UCSD-AML1 (cell line): ENCODE data around the gene RPA3.

Source experiments
- DNase-seq: peaks from one replicate; lab custom pipeline; 2025; ENCODE audit not compliant: unreplicated experiment; lab: John Stamatoyannopoulos, UW

The RPA3 gene

DNA sequence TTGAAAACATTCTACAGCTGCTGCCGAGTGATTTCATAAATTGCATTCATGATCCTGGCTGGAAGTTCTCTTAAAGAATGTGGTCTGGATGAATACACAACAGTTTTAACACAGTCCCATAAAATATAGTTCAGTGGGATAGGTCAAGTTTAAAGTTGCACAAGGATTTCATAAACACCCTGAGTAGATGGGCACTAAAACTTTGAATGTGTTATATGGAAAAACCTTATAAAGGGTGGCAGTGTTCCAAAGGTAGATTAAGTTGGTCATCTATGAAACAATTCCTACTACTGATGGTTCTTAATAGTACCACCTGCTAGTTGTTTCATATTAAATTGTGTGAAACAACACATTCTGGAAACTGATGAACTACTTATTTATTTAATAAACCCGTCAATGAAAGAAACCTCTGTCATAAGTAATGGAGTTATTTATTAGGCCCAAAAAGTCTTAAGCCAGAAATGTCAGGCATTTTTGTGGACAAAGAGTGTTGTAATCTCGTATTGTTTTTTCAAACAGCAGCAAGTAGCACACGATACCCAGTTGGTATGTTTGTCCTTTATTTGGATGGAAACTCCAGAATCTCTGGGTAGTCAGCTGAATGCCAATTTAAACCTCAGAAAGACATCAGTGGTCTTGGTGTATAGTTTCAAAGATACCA lies 14.3 kb upstream of the RPA3 start:
- no peak for DNase-seq

DNA sequence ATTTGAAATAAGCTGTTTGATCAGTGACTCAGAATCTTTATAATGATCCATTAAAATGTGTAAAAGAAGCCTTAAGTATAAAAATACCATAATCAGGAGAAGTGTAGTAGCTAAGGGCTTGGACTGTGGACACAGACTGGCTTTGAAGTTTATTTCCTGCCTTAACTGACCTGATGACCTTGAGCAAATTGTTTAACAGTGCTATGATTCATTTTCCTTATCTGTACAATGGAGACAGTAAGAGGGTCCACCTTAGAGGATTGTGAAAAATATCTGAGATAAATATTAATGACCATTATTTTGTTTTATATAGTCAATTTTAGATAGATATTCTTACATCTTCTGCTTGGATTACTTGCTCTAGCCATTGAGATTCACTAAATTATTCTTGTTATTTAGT lies 13.3 kb upstream of the RPA3 start:
- DNase-seq: no peak

DNA sequence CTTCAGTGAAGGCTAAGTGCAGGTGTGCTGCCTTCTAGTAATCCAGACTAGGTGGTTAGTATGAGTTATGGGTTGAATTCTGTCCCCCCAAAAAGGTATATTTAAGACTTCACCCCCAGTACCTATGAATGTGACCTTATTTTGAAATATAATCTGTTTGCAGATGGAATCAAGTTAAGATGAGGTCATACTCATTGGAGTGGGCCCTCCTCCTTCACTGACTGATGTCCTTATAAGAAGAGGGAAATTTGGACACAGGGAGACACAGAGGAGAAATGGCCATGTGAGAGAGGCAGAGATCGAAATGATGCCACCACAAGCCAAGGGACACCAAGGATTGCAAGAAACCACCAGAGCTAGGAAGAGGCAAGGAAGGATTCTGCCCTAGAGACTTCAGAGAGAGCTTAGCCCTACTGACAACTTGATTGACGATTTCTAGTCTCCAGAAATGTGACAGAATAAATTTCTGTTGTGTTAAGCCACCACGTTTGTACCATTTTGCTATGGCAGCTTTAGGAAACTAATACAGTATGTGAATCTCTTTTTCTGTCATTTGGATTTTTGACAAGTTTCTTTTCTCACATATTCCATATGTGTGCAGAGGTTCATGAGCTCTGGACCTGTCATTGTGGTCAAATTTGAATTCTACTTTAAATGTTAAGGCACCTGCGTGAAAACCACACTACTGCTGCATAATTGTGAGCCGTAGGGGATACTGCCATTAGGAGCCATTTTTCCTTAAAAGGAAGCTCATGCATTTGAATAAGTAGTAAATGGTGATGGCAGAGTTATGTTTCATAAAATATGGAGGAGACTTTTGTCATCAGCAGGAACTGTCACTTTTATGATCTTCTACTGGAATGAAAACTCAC lies 2.6 kb upstream of the RPA3 start:
- no peak for DNase-seq

DNA sequence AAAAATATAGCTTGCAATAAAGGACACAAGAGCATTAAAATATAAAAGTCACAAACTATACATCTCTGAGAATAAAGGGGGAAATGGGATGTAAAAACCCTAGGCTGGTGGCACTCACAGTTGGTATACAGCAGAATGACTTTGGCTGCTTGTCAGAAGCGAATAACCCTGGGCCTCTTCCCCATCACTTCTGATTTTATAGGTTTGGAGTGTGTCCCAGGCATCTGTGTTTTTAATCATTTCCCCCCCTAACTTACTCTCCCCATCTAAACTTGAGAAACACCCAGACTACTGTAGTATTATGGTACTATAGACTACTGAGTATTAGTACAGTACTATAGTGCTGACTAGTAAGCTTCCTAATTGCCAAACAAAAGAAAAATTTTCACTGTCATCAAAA lies 1.8 kb upstream of the RPA3 start:
- DNase-seq: no peak

DNA sequence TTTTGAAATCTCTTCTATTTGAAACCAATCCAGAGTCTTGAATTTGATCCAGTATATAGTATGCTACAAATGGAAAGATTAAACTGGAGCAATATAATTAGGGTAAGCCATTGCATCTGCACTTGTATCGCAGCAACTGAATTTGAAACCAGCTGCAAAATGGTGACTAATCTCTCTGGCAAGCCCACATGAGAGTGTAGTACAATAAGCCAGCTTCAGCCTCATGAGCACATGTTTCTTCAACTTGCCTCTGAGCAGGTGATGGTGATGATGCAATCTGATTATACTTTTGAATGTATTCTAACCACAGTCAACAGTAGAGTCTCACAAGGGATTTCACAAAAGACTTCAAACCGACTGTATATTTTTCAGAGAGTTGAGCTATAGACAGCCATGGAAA lies 829 bp upstream of the RPA3 start:
- no peak for DNase-seq

DNA sequence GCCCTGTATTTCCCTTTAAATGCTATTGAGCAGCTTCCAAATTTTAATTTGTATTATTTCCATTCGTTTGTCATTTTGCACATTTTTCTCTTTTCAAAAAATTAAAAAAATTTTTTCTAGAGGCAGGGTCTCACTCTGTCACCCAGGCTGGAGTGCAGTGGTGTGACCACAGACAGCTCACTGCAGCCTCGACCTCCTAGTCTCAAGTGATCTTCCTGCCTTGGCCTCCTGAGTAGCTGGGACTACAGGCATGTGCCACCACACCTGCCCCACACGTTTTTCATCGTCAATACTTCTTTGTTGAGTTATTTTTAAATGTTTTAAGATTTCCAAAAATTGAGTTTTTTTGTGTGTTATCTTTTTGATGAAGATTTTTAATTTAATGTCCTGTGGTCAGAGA lies 4.7 kb downstream of the RPA3 start:
- DNase-seq: no peak

DNA sequence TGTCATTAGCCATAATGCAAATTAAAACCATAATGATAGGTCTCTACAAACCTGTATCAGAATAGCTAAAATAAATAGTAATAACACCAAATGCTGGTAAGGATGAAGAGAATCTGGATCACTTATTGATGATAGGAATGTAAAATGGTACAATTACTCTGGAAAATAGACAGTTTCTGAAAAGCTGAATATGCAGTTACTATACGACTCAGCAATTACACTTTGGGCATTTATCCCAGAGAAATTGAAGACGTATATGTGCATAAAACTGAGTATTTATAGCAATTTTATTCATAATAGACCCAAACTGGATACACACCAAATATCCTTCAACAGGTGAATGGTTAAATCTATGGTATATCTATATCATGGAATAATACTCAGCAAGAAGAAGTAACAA lies 7.9 kb downstream of the RPA3 start:
- DNase-seq: no peak

DNA sequence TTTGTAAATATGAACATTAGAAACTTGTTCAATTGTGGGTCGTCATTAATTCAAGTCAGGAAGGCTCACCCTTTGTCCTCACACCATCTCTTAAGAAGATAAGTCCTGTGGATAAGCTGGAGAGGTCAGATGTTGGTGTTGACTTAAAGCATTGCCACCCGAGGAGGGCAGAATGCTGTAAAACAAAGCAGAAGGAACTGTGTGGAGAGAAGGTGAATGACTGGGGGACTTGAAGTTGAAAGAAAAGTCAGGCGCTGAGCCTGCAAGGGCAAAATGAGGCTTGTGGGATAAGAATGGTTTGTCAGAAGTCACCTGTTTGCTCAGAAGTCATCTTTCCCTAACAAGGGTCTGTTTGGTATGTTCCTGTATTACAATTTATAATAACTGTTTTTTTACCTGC lies 9.1 kb downstream of the RPA3 start:
- DNase-seq: no peak

DNA sequence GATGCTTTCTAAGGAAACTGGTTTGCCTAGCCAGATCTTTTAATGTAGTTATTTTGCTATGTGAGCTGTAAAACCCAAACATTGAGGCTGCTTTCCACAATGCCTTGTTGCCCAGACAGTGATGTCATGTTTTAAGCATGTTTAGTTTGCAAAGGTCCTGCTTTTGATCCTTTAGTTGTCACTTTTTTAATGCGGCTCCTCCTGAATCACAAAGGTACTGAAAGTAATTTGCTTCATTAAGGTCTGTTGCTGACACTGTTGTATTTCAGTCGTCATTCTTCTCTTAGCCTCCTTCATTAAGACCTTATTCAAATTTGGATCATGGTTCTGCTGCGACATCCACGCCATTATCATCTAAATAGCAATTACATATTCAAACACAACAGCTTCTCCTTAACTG lies 10.6 kb downstream of the RPA3 start:
- DNase-seq: no peak

DNA sequence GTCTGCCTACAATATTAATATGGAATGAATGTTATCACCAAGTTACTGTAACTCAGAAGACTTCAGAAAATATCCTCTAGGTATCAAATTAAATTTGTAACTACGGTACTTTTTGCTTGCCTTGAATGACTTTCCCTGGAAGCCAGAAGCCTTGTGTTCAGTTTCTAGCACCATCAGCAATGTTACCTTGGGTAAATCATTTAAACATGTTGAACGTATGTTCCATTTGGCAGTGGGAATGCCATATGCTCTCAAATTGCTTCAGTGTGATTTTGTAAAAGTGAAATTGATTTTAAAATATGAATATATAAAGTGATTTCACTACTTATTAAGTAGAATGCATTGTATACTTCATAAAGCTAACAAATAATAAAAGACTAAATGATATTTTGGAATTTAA lies 11.2 kb downstream of the RPA3 start:
- no peak for DNase-seq

DNA sequence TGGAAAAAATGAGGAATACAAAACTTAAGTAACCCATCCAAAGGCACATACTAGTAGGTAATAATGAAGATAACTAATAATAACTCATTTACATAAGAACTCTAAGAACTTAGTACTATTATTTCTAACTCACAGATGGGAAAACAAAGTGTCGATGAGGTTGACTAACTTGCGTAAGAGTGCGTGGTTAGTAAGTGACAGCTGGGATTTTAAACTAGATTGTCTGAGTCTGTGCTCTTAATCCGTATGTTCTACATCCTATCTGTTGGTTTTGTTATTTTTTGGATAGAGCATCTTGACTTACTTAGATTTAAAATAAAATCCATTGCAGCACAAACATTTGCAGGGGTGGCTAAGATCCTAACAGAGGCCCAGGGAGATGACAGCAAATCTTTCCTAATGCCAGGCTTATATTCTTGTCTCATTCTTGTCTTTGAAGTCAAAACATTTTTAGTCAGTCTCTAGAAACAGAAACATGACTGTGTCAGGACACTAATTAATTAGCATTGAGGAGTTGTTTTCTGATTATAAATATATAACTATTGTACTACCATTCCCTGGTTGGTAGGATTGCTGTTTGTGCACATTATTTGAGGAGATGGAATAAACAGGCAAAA lies 11.7 kb downstream of the RPA3 start:
- no peak for DNase-seq

DNA sequence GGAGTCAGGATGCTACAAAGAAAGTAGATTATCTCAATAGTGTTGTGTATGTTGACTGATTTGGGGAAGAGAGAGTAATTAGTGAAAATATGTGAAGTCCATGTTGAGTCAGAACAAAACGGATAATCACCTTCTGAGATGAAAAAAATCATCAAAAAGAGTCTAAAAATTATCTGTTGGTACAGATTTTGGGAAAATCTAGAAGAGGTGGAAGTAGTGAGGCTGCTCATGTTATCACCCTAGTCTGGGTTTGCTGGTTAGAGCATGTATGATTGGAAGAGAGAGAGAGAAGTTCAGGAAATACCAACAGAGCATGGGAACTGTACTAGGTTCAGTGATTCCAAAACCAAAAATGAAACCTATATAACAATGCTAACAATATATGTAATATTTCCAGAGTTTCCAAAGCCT lies 12.3 kb downstream of the RPA3 start:
- no peak for DNase-seq

DNA sequence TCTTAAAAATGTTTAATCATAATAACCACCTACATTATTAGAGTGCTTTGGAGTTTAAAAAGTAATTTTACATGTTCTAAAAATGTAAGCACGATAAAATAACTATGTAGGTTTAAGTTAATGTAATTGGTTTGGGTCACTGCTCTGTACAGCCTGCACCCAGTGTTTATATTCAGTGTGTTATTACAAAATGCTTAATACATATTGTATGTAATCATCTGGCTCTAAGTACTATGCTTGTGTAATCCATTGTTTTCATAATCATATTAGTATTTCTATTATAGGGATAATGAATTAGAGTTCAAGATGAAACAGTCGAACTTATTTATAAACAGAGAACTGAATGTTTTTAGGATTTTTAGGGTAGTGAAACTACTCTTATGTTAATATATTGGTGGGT lies 13.1 kb downstream of the RPA3 start:
- no peak for DNase-seq

DNA sequence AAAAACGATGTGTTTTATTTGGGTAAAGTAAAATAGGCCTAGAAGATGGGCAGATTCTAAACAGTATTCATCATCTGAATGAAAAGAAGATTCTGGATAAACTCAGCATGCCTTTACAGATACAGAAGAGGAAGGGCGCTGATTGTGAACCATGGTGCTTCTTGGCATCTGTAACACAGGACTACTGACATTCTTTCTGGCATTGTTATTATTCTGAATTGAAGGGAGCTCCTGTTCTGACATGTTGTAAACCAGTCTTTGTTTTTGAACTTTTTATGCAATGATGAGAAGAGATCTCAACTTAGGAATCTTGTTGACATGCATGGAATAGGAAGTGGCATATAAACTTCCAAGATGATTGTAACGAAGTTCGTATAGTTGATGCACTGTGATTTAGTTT lies 13.5 kb downstream of the RPA3 start:
- DNase-seq: no peak

DNA sequence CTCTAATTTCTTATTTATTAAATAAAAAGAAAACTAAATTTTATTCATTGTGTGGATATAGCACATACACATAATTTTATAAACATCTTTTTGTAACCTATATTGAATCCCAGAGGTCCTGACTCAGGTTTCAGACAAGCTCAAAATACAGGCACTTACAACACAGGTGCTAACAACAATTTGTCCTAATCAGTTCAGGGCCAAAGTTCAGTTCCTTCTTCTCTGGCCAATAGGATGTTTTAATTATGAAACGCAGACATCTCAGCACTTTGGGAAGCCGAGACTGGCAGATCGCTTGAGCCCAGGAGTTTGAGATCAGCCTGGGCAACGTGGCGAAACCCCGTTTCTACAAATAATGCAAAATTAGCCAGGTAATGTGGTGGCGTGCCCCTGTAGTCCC lies 15.0 kb downstream of the RPA3 start:
- no peak for DNase-seq

DNA sequence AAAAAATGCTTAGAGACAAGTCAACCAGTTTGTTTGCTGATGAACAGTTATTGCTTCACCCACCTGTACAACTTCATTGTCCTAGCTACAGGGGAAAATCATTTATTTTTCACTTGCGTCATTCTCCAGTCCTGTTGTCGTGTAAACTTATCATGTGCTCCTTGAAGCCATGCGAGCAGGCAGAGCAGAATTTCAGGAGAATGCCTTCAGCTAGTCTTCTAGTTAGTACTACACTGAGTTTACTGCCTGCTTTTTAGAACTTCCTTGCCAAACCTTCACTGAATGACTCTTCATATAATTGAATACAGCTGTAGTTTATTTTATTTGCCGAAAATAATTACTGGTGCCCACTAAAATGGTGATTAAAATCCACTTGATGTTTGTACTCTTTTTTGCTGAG lies 15.6 kb downstream of the RPA3 start:
- DNase-seq: no peak

DNA sequence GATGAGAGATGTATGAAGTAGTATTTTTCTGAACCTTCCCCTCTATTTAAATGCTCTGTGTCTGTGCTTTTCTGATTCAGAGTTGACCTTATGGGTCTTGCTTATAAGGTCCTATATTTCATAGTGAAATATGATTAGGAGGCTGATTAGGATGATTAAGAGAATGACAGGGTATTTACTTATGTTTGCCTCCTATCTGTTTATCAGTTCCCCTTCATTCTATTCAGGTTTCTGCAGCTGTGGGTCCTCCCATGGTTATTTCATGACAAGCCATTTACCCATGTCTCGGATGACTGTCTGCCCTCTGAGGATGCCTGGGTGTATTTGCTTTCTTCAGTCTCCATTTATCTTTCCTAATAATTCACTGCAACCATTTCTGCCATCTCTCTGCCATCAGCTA lies 16.9 kb downstream of the RPA3 start:
- DNase-seq: no peak

DNA sequence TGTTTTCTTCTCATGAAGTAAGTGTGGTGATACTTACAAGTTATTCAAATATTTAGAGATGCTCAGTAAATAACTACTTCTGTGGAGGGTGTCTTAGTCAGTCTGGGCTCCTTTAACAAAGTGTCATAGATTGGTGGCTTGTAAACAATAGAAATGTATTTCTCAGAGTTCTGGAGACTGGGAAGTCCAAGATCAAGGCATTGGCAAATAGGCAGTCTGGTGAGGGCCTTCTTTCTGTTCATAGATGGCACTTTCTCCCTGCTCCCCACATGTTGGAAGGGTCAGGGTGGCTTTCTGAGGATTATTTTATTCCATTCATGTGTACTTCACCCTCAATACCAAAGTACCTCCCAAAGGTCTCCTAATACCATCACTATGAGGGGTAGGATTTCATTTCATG lies 18.4 kb downstream of the RPA3 start:
- no peak for DNase-seq

DNA sequence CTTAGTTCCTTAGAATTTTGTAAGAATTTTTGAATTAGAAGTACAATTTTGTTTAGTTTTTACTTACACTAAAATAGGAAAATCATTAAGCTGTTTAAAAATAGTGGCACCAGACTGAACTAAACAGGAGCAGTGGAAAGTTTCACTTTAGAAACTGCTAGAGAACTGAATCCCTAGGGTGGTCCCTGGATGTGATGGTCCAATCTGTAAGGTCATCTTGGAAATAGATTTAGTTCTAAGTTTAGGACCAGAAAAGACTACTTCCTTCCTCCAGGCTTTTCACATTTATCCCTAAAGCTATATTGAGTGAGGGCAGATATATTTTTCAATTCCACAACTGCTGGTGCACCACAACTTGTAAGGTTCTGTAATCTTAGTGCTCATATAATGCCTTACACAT lies 19.0 kb downstream of the RPA3 start:
- DNase-seq: no peak

DNA sequence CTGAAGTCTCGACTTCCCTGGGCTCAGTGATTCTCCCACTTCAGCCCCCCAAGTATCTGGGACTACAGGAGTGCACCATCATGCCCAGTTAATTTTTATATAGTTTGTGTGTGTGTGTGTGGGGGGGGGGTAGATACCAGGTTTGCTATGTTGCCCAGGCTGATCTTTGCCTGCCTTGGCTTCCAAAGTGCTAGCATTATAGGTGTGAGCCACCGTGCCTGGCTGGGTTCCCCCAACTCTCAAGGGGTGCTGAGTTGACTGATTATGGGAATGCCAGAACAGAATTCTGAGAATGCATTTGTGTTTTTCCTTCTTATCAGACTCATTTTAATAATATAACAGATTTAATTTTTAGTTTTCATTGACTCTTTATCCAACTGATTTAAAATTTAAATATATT lies 19.5 kb downstream of the RPA3 start:
- no peak for DNase-seq

DNA sequence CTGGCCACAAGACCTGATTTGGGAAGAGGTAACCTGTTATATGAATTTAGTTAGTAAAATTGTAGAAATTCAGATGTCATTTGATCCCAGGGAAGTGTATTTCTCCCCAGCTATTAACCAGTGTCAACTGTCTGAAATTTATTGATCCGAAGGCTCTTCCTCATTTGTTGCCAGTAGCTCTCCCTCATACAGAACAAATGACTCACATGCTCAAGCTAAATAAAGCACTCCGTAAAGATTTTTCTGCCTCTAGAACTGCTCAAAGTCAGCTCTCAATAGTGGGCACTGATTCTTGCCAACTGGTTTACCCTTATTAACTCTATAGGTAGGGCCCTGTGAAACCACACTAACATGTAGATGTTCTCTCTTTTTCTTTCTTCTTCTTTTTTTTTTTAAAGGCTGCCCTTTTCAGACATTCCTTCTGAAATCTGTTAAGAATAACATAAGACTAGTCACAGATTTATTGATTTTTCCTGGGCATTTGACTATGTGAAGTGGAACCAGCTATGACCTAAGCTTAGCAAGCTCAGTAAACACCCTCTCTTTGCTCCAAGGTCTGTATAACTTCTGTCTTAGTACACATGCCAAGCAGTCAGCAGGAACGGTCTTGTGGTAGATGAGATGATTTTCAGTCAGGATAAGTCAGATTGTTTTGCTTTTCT lies 21.8 kb downstream of the RPA3 start:
- no peak for DNase-seq
